IPS-NIHi7 (cell line): Measurements from ENCODE around the gene GSG1L.

Experiments
- DNase-seq: peaks from one replicate; pipeline ENCODE4 v3.0.0; 2012; ENCODE audit warnings: mixed read lengths; ENCODE audit errors: extremely low spot score

GSG1L gene

DNA sequence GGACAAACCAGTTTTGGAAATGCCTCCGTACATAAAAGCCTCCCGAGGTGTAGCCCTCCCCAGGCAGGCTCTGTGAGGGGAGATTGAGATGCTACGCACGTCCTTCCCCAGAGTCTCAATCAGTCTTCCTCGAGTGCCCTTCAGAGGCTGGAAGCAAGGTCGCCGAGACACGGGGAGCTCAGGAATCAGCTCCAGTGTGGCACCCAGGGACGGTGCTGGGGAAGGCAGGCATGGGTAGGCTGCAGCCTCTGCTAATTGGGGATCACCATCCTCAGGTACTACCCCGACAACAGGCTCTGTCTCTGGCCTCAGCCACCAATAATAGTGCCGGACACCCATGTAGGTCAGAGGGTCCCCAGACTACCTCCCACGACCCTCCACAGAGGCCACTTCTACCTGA, 28.1 kb upstream of the GSG1L start:
- no peak for DNase-seq

DNA sequence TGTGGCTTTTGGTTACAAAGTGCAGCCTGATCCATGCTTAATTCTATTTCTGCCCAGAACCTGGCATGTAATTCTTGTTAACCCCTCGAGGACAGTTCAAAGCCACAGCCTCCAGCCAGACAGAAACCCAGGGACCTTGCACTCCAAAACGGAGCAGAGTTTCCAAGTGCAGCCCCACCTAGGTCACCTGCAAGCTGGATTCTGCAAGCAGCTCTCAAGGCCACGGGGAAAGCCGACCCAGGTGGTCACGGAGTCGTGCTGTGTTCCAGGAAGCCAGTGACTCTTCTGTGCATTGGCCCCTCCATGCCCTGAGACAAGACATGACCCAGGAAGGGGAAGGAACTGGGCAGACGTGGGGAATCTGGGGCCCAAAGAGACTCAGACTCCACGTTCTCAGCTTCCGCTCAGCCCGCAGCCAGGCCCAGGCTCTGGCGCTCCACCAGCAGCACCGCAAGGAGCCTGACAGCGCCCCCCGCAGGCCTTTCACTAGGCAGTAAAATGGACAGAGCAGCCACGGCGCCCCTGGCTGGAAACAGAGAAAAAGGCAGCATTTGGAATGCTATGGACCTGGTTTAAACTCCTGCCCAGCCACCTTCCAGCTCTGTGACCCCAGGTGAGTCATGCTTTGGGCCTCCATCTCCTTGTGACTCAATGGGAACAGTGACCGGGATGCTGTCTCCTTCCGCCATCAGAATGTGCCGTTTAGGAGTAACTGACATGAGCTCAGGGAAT, 27.3 kb upstream of the GSG1L start:
- peak; percentile 85 for DNase-seq

GRCh38 chr16:28089992-28090365, 26.5 kb upstream of the GSG1L start:
- no peak for DNase-seq

- no peak for DNase-seq
Observed at GRCh38 chr16:28089205-28089991, 25.9 kb upstream of the GSG1L start.

DNA sequence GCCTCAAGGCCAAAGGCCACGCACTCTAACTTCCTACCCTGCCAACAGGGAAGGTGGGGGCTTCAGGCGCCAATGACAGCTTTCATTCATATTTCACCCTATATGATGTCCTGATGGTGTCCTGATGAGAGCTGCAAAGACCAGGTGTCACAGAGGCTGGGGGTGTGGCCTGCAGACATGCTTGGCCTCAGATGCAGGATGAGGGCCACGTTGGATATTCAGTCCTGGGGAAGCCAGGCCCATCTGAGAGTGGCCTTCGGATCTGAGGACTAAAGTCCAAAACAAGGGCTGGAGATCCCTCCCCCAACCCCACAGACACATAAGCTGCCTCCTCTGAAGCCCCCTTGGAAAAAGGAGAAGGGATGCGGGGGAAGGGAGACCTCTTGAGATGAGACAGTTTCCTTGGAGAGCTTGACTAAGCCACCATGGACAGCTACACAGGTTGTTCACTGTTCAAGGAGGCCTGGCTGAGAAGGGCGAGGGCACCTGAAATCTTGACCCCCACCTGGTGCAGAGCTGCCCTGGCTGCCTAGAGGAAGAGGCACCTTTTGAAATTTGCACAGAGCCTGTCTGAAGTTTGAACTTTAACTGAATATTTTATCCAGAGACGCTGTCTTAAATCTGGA, 24.3 kb upstream of the GSG1L start:
- DNase-seq, result peak; percentile 49

DNA sequence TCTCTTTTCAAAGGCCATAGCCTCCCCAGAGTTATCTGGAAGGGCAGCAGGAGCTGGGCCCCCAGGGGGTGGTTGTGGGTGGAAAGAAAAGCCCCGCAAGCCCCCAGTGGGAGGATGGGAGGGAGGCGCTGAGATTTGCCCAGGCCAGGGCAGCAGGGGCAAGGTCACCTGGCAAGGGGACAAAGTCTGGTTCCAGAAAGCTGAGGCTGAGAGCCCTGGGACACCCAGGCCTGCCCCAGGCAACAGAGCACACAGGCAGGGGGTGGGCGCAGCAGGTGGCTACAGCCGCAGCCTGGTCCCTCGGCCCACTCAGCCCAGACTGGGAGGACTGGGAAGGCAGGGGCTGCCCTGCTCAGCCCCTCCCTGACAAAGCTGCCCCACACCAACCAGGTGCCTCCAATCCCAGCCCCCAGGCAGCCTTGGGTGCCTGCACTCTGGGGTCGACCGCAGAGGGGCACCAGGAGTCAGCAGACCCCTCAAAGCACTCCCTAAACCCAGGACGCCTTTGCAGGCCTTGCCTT, 23.7 kb upstream of the GSG1L start:
- no peak for DNase-seq

DNA sequence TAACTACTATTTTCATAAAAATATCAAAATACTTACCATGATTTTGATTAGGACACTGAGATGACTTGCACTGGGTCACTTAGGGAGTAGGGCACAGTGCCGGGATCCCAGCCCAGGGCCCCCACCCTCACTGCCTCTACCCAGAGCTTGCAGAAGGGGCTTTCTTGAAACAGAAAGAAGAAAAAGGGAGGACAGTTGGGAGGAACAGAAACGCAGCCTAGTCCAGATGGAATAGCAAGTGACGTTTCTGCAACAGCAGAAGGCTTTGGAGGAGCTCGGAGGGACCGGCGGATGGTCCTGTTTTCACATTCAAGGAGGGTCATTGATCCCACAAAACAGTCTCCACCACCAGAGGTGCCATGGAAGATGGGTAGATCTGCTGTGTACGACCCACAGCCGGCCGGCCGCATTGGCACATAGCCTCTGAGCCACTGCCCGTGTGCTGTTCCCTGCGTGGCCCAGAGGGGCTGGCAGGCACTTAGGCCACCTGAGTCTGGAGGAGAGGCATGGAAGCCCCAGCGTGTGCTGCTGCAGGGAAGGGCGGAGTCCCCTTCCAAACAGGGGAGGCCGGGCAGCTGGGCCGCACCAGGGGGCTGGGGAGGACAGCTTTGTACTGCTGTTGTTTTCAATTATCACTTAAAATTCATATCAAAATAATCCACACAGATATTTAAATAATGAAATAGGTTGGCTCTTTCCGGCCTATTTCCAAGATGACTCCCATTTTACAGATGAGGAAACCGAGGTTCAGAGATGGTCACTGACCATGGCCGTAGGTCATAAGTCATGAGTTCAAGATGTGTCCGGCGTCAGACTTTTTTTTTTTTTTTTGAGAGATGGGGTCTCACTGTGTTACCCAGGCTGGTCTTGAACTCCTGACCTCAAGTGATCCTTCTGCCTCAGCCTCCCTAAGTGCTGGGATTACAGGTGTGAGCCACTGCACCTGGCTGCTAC, 22.9 kb upstream of the GSG1L start:
- DNase-seq, result no peak

DNA sequence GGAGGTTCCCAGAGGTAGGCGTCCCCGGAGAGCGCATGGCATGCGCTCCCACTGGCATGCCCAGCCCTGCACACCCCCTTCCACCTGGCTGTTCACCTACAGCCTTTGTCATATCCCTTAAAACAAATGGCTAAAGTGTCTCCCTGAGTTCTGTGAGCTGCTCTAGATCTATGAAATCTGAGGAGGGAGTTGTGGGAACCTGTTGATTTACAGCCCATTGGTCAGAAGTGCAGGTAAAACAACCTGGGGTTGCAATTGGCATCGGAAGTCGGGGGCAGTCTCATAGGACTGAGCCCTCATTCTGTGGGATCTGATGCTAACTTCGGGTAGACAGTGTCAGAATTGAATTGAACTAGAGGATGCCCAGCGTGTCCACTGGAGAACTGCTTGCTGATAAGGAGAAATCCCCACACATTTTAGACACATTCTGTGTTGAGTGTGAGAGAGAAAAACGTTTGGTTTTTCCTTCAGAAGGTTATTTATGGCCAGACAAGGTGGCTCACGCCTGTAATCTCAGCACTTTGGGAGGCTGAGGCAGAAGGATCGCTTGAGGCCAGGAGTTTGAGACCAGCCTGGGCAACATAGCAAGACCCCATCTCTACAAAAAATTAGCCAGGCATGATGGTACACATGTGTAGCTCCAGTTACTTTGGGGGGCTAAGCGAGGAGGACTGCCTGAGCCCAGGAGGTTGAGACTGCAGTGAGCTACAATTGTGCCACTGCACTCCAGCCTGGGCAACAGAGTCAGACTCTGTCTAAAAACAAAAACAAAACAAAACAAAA, 22.1 kb upstream of the GSG1L start:
- no peak for DNase-seq

DNA sequence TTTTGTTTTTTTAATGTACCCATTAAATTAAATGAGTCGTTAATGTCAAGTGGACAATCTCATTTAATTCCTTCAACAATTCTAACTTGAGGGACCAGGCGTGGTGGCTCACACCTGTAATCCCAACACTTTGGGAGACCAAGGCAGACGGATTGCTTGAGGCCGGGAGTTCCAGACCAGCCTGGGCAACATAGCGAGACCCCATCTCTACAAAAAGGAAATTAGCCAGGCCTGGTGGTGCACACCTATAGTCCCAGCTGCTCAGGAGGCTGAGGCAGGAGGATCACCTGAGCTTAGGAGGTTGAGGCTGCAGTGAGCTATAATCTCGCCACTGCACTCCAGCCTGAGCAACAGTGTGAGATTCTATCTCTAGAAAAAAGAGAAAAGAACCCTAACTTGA, 20.7 kb upstream of the GSG1L start:
- no peak for DNase-seq

DNA sequence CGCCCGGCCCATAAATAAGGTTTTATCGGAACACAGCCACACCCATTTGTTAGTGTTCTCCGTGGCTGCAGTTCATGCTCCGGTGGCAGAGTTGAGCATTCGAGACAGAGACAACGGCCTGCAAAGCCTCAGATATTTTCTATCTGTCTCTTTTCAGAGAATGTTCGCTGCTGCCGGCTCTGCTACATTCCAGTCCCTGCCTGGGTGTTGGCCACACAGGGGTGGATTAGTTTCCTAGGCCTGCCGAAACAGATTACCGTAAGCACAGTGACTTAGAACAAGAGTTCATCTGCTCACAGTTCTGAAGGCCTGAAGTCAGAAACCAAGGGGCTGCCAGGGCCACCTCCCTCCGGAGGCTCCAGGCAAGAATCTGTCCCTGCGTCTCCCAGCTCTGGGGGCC, 19.1 kb upstream of the GSG1L start:
- DNase-seq, result no peak

DNA sequence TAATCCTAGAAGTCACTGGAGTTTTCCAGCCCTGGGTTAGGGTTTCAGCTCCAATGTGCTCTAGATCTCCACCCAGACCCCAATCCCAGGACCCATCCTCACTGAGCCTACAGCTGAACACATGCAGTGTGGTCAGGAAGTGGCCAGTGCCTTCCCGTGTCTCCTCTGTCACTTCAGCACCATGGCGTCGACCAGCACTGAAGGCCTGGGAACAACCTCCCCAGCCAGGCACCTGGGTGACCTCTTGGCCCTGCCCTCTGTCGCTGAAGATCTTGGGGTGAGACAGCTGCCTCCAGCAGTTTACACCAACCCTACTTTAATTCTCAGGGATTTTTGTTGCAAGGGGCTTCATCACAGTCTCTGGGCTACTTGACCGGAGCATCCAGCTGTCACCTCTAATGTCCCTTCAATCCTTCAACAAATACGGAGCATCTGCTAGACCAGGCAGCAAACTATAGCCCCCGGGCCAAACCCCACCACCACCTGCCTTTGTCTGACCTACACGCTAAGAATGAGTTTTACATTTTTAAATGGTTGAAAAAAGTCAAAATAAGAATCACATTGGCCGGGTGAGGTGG, 18.0 kb upstream of the GSG1L start:
- no peak for DNase-seq

DNA sequence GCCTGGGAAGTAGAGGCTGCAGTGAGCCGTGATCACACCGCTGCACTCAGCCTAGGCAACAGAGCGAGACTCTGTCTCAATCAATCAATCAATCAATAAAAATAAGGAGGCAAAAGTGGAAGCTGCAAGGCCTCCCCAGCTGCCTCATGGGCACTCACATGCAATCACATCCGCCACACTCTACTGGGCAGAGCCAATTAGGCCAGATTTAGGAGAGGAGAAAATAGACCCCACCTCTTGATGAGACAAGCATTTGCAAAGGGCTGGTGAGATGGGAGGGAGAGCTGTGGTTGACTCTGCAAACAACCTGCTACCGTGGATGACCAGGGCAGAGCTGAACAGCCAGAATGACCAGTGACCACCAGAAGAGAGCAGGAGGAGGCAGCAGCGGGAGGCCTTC, 14.7 kb upstream of the GSG1L start:
- DNase-seq, result no peak

DNA sequence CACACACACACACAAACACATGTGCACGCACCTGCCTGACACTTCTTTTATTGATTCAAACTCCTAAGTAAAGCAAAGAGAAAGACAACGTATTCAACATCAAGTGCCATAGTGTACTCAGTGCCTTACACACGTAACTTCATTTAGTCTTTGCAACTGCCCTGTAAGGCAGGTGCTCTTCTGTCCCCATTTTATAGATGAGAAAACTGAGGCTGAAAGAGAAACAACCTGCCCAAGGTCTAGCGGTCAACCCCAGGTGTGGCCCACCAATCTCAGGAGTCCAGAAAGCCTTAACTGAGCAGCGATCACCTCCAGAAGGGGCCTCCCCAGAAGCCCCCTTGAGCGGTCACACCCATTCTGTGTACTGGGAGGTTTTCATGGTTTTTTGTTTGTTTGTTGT, 10.3 kb upstream of the GSG1L start:
- DNase-seq, result no peak

DNA sequence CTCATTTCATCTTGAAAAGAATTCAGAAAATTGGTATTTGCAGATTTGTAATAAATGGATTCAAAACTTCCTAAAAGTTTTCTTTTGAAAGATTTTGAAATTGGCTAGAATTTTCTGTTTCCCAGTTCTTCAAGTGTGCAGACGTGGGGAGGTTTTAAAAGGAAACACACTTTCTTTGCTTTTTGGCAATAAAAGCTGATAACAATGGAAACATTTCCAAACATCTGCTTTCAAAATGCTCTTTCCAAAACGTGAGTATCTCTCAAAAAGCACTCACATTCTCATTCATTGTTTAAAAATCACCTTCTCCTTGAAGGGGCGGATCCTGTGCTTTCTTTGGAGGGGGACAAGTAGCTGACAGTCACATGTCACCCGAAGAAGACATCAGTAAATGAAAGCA, 8.6 kb upstream of the GSG1L start:
- DNase-seq, result no peak

- DNase-seq, result no peak
Observed at GRCh38 chr16:28069971-28070794, 6.7 kb upstream of the GSG1L start.

- no peak for DNase-seq
Observed at GRCh38 chr16:28068976-28069375, 5.5 kb upstream of the GSG1L start.

DNA sequence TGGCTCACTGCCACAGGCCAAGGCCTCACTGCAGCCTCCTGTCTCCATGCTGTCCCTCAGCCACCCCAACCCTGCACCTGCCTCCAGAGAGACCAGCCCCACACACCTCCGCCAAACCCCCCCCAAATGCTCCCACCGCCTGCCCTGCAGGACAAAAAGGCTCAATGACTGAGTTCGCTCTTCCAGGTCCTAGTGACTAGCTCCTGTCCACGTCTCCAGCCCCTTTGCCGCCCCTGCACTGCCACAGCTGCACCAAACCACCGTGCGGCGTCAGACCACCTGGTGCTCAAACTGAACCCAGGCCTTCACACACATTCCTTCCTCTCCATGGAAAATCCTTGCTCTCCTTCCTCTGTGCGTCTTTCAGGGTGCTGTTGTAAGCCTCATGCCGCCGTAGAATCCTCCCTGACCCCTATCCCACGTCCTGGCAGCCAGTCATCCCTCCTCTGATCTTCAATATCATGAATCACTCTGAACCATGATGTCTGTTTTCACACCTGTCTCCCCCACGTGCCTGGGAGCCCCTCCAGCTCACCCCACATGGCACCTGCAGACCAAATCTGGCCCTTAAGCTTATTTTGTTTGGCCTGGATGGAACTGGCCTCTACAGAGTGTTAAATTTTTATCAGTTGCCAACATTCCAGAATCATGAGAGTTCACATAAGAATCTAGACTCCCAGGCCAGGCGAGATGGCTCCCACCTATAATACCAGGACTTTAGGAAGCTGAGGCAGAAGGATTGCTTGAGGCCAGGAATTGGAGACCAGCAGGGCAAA, 4.3 kb upstream of the GSG1L start:
- DNase-seq, result no peak

GRCh38 chr16:28064706-28065249, 1.3 kb upstream of the GSG1L start:
- DNase-seq, result no peak
